GM21367 (cell line): ENCODE measurements around the gene ABHD12B.
A peak's percentile ranks its signal among the peaks of the same experiment; 100 is the strongest.

Experiments used
- ATAC-seq: cut with Tn5 transposase; IDR thresholded peaks from one replicate; pipeline ENCODE4 v1.9.1; 2021; ENCODE audit not compliant: unreplicated experiment

ABHD12B gene, protein sequence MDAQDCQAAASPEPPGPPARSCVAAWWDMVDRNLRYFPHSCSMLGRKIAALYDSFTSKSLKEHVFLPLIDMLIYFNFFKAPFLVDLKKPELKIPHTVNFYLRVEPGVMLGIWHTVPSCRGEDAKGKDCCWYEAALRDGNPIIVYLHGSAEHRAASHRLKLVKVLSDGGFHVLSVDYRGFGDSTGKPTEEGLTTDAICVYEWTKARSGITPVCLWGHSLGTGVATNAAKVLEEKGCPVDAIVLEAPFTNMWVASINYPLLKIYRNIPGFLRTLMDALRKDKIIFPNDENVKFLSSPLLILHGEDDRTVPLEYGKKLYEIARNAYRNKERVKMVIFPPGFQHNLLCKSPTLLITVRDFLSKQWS

DNA sequence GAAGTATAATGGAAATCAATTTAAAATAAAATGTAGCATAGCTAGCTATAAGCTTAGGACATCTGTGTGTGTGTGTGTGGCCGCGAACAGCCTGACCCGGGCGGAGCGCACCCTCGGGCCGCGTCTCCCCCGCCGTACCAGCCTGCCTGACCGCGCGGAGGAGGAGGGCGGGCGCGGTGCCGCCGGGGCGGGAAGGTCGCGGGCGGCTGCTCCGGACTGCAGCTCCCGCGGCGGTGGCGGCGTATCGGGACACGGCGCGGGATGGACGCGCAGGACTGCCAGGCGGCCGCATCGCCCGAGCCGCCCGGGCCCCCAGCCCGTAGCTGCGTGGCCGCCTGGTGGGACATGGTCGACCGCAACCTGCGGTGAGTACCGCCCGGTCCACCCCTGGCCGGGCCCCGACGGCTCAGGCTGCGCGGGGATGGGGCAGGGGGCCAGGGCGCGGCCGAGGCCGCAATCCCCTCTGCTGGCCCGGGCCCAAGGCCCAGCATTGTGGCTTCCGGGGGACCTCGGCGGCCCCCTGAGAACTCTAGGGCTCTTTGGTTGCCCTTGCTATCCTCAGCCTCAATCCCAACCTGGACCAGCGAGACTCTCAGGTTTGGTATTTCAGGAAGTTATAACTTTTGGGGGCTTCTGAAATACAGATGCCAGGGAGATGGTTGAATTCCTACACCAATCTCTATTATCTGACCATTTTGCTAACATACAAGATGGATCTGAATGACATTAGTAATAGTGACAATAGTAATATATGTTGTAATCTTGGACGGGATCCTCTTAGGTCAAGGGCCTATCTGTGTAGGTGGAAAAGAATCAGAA lies at the start of gene ABHD12B:
Gene ABHD12B, plus strand, starts transcription at position 140 of the 819 bp plus-strand sequence. Its CDS starts 122 bp downstream, at position 262.
- ATAC-seq: no peak

DNA sequence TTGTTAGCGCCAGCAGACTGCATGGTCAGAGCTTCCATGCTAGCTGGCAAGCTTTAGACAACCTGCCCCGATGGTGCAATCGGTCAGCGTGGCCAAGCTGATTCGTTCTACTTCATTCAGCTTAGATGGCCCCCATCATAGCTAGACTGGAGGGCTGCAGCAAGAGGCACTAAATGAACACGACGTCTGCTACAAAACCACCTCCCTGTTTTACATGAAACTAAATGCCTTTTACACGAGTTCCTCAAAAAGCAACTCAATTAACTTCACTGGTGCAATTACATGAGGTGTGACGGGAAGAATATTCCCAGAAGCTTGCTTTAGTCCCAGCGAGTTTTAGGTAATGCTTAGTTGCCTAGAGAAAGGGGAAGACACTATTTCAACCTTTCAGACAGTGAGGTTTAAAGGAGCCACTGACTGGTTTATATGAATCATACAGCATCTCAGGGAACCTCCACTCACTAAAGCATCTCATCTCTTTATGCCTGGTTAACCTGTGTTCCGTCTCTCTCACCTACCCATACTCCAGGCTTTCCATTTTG lies 49.3 kb upstream of the ABHD12B start:
- no peak for ATAC-seq

DNA sequence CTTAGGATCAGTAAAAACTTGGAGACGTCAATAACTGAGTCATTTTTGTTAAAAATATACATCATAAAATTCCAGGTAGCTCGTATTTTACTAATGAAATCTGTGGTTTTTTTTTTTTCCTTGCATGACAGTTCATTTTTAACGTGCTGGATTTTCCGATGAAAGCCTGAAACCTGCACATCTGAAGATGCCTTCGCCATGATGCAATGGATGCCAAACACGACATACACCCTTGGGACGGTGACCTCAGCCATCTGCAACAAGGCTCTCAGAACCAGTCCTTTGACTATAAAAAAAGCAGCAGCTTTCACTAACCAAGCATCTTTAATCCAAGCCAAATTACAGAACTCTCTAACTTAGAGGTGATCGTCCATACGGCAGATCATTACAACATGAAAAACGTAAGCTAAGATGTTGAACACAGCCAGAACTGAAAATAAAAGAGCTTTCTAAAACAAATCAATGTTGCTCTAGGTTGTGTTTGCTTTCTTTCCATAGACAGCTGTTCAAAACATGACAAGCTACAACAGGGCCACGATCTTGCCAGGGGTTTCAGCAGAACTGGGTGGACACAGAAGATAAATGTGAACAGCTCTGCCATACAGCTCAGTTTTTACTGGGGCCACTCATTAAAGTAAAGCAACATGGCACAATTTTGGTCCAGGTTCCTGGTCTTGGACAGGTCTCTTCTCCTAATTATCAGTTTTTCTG lies 48.6 kb upstream of the ABHD12B start:
- ATAC-seq: peak; percentile 18

DNA sequence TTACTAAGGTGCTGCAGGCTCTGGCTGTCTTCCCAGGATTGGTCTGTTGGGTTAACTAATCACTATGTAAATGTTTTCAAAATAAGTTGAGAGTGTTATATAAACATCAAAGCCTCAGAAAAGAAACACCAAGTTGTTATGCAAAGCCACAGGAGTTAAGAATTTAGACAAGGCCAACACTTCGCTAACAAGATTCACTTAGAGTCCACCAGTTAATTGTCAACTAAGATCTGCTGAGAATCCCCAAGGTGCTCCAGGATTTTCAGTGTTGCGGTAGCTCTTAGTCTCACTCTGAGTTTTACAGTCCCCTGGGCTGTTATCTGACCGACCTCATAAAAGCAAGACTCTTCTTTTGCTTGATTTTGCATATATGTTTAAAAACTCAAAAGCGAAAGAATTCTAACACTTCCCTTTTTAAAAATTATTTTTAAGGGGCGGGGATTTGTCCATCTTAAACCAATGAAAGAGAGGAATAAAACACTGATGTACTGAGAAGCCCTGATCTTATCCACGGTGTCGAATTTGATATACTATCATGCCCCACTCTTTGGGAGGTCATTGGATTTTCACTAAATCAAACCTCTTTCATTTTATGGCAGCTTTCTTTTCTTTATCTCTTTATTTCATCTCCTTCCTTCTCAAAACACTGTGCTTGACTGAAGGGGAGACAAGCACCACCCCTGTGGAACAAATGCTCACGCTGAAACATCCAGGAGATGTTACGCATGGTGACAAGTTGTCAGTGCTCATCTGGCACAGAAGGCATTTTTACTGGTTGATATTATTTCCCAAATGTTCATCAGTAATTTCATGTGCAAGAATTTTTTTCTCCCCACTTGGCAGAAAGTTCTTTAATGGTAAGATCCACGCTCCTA lies 47.9 kb upstream of the ABHD12B start:
- peak; percentile 58 for ATAC-seq

DNA sequence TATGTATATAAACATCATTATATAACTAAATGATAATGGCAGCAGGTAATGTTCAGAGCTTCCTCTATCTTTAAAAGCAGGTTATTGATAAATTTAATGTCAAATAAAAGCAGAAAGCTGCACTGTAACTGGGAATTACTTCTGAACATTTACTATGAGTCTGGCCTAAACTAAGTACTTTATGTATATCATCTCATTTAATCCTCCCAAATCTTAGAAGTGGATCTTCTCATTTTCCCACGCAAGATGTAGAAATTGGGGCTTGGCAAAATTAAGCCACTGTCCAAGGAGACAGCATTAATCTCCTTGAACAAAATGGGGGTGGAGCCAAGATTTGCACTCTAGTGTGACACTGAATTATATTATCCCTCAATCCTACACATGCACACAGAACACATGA lies 46.5 kb upstream of the ABHD12B start:
- no peak for ATAC-seq

DNA sequence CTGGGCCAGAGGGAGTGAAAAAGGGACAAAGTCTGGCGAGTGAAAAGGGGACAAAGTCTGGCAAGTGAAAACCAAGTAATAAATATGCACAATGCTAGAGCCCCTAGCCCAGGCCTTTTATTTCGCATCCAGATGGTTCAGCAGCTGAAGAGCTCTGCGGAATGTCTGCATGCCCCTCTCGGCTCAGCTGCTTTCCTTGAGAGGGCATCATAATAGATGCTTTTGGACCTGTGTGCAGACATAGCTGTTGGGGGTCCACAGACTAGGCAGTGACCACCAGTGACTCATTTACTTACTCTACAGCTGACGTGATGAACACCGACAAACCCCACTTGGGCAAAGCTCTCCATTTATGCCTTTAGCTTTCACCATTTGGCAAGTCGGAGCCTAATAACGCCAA lies 45.2 kb upstream of the ABHD12B start:
- no peak for ATAC-seq

DNA sequence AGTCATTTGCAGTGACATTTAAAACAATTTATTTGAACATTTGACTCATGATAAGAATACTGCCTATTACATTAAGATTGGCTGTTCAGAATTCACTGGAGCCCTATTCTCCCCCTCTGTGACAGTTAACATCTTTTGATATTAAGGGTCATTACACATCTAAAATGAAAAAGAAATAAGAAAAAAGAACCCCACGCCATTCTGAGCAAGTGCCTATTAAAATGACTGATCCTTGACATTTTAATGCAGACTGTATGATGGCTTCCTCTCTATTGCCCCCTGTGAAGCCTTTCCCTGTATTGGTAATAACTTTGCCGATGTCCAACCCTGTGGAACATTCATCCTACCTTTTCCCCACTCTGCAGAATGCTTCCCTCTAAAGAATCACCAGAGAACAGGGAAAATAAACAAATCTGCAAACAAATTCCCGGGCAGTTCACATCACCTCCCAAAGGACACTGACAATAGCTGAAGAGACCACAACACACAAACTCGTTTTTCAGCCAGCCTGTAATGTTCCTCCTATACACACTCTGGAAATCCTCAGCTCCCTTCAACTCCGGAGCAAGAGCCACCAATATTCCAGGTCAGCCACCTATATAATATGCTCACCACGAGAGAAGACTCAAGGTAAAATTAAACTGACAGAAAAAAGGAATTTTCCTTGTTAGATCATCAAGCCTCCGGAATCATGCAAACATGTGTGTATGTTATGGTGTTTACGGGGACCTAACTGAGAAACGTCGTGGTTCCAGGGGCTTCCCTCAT lies 42.9 kb upstream of the ABHD12B start:
- ATAC-seq: no peak

DNA sequence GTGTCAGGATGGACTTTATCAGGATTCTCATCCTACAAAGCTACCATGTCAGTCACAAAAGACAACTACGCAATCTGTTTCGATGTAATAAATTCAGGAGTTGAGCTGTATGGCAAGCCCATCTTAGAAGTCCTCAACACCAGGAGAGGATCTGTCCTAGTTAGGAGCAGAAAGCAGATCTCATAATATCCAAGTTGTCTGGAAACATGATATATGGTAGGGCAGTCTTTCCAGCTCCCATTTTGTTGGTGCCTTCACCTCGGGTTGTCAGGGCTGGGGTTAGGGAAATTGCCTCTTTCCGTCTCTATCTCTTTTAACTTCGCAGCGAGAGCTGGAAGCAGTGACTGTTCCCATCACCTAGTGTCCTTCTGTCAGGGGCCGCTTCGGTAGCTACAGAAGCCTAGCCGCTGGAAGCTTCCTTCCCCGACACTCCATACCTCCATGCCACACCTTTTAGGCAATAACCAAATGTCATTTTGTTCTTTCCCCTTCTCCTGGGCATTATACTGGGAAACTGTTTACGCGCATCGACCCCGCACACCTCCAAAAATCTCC lies 42.3 kb upstream of the ABHD12B start:
- ATAC-seq: peak; percentile 1

DNA sequence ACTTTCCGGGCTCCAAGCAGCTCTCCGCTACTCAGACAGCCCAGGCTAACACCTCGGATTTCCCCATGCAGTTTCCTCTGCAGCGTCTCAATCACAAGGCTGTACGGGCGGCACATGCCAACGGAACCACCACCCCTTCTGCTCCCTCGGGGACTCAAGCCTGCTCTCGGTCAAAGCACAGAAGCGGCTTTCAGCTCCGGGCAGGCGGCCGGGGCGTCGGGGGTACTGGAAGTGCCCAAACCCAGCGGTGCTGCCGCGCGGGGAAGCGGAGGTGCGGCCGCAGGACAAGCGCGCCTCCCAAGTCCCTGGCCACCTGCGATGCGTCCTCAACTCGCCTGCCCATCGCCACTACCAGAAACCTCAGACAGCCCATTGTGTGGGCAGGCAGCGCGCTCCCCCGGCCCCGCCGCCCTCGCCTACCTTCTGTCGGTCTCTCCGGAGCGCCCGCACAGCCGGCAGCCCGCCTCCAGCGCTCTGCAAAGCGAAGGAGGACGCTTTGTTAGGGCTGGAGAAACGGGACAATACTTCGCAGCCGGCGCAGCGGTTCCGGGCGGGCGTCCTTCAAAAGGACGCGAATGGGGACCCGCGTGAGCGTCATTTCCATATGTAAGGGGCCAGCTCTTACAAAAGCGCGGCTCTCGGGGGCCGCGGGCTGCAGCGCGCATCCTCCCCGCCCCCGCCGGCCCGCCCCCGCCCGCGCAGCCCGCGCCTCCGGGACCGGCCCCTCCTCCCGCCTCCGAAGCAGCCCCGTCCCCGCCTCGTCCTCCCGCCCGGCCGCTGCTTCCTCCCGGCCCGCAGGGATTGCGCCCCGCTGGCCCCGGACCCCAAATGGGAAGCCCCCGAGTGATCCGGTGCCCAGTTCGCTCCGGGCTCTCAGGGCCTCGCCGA lies 41.6 kb upstream of the ABHD12B start:
- peak; percentile 26 for ATAC-seq

DNA sequence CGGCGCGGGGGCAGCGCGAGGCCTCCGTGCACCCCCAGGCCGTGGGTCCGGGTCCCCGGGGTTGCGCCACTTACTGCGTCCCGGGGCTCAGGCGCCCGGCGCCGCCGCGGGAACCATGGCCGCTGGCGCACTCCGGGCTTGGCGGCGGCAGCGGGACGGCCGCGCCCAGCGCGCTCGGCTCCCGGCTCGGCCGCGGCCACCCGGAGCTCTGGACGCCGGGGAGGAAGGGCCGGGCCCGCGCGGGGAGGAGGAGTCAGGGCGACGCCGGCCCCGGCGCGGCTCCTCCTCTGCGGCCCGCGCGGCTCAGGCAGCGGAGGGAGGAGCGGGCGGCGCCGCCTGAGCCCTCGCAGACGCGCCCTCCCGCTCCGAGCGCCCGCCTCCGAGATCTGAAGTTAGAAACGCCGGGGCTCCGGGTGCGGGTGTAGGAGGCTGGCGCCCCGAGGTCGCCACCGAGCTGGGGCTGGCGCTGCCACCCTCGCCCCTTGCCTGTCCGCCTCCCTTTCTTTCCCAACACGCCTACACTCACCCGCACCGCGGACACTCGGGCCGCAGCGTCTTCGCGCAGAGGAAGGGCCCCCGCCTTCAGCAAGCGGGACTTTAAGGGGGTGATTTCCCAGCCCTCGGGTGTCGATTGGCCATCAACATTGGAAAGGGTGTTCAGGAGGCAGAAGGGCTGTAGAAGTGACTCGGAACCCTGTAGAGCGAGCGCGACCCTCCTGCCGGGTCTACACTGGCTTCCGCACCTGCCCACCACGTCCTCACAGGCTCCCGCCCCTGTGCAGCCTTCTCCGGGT lies 40.7 kb upstream of the ABHD12B start, which contains the start of gene NIN:
Gene NIN, minus strand, starts transcription at position 231 of the 794 bp plus-strand sequence. CDS start 9,106 bp downstream, outside the sequence.
- peak; percentile 66 for ATAC-seq

DNA sequence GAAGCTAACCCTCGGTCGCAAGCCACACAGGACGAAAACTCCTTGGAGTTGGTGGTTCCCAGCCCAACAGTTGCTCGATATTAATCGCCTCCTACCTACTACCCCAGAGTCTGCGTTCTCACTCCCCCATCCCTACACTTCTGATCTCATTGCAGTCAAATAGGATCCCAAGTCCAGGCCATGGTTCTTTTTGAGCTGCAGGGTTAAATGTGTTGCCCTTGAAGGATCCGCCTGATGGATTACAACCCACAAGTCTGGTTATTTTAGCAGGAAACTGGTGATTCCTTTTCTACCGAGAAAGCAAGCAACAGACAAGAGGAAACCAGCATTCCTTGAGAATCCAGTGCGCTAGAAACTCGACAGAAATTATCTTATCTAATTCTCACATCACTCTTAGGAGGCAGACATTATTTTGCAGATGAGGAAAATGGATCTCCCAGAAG lies 40.1 kb upstream of the ABHD12B start:
- no peak for ATAC-seq

DNA sequence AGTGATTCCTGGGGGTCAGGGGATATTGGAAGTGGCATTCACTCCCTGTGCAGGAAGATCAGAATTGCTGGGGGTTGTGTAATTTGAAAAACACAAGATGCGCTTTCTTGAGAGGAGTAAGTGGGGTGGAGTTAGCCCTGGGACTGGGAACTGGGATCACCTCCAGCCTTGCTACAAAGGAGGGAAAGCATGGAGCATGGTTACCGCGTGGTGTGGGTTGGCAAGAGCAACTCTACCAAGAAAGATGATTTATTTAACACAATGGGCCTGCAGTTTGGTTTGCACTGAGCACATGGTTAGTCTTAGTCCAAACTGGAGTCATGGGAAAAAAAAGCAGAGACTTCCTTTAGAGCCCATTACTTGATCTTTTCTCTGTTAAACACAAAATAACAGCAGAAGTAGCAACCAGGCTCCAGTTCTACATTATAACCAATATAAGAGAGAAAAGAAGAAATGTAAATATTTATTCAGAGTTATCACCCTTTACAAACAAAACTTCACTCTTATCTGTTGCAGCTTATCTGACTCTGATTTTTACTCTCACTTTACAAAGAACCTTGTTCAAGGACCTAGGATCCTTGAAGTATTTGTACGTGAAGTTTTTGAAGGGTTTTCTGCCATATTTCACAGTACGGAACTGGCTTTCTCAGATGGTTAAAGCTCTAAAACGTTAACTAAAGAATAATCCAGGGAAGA lies 38.8 kb upstream of the ABHD12B start:
- ATAC-seq: no peak

DNA sequence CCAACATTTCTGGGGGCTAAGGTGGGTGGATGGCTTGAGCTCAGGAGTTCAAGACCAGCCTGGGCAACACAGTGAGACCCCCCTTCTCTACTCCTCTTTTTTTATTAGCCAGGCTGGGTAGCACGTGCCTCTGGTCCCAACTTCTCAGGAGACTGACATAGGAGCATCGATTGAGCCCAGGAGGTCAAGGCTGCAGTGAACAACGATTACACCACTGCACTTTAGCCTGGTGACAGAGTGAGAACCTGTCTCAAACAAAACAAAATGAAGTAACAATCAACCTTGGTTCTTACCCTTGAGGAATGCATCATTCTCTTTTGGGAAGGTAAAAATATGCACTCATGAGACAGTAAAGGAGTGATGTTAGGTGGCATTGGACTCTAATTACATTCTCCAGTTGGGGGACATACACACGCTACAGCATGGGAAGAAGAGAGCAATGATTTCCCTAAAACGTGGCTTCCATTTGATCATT lies 37.0 kb upstream of the ABHD12B start:
- ATAC-seq: no peak

DNA sequence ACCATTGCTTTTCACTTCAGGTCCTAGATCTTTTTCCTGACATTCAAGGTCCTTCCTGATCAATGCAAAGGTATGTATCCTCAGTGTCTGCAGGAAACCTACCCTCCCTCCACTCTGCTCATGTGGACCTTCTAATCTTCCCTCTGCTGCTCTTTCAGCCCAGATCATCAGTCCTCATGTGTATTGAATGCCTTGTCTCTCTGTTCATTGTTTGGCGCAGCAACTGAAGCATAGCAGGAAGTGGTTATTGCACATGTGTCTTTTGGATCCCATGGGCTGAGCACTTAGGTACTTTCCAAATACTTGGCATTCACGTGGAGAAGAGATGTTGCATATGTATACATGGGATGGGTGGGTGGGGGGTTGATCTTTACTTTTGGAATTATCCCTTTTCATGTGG lies 36.6 kb upstream of the ABHD12B start:
- no peak for ATAC-seq

DNA sequence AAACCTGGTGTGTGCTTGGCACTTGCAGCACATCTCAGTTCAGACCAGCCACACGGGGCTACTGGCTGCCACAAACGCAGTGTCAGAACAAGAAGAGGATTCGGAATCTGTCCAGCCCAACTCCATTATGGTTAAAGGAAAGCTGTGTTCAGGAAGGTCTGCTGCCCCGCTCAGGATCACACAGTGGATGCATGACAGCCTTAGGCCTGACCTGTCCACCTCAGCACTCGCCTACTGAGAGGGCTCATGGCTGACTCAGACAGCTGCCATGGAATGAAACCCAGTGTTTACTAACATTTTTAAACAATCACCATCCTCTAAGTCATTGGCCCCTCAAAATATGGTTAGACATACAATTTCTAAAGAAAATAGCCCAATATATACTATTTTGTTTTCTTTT lies 35.3 kb upstream of the ABHD12B start:
- ATAC-seq: no peak

DNA sequence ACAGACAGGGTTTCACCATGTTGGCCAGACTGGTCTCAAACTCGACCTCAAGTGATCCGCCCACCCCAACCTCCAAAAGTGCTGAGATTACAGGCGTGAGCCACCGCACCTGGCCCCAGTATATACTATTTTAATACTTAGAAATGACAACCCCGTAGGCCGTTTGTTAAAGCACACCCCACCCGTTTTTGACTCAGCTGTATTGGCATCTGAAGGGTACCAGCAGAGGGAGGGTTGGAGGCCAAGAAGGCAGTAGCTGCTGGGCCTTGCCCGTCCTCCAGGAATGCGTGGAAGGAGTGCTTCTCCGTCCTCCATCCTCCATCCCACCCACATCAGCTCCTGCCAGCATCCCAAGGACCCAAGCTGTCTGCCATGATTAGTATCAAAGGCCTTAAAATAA lies 34.6 kb upstream of the ABHD12B start:
- no peak for ATAC-seq
